Ishikawa (cell line): ENCODE results near the gene ALDH1A1.

Source experiments
- CEBPB ChIP-seq: IDR thresholded peaks from 2 replicates; pipeline ENCODE4 v1.6.1; 2012
- EP300 ChIP-seq: IDR thresholded peaks from 2 replicates; pipeline ENCODE4 v1.6.1; 2012; ENCODE audit warnings: borderline replicate concordance
- TAF1 ChIP-seq: IDR thresholded peaks from 2 replicates; pipeline ENCODE4 v1.6.1; 2012; ENCODE audit warnings: low read depth, mild to moderate bottlenecking
- TCF12 ChIP-seq: IDR thresholded peaks from 2 replicates; pipeline ENCODE4 v1.6.1; 2012; ENCODE audit warnings: low read depth
- TEAD4 ChIP-seq: IDR thresholded peaks from 2 replicates; pipeline ENCODE4 v1.6.1; 2012

GRCh38 chr9:72874344-72874743 lies 78.5 kb downstream of the ALDH1A1 start:
- no peak for TF ChIP-seq CEBPB
- no peak for TF ChIP-seq TCF12
- no peak for TF ChIP-seq EP300
- TF ChIP-seq TAF1 = no peak
- no peak for TF ChIP-seq TEAD4
